ENCODE measurements around the gene PDGFD.

DNA sequence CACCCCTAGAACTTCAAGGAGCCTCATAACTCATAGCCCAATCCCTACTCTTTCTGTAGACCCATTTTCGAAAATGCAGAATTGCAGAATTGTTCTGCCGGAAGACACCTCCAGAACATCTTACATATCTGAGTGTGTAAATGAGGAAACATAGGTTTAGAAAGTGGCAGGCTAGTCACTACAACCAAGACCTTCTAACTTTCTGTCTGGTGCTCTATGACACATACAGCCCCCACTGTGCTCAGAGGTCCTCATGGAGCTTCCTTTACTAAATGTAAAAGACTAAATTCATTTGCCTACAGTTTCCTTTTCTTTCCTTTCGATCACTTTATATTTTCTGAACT lies 259.7 kb downstream of the PDGFD start:
- TF ChIP-seq EP300 (IDR thresholded peaks at IDR 0.05; ENCODE audit: borderline replicate concordance in 1 of 2, low read depth in 1 of 2, low read length in 1 of 2) (no peak), RFX5 (IDR thresholded peaks at IDR 0.05; ENCODE audit: low read length) (no peak), TAF1 (IDR thresholded peaks at IDR 0.05; ENCODE audit: borderline replicate concordance, low read depth, low read length) (no peak), YY1 (IDR thresholded peaks at IDR 0.05; ENCODE audit: low read depth) (no peak)
